Neural crest cell (in vitro differentiated cells): ENCODE measurements around the gene SCCPDH. TPM values are rescaled to one million over a fixed set of nuclear protein-coding genes. Genes with fewer than 3 reads are reported as not detected.
A peak's percentile ranks its signal among the peaks of the same experiment; 100 is the strongest.

Source experiments
- DNase-seq: peaks from one replicate; pipeline ENCODE4 v3.0.0; 2021; ENCODE audit warnings: low read depth, mixed read lengths, low spot score
- H3K27ac Mint-ChIP-seq: one replicate; pipeline ENCODE4 v1.8.0; 2021; ENCODE audit warnings: mild to moderate bottlenecking, mixed read lengths; ENCODE audit not compliant: unreplicated experiment
- H3K27me3 Mint-ChIP-seq: 2 replicates; pipeline ENCODE4 v1.8.0; 2021; ENCODE audit warnings: low read depth, mild to moderate bottlenecking, mixed read lengths
- H3K36me3 Mint-ChIP-seq: 2 replicates; pipeline ENCODE4 v1.8.0; 2021; ENCODE audit warnings: low read depth, mild to moderate bottlenecking, mixed read lengths
- H3K4me1 Mint-ChIP-seq: 2 replicates; pipeline ENCODE4 v1.8.0; 2021; ENCODE audit warnings: mixed read lengths
- H3K4me3 Mint-ChIP-seq: one replicate; pipeline ENCODE4 v1.8.0; 2021; ENCODE audit warnings: mild to moderate bottlenecking, mixed read lengths
- H3K9me3 Mint-ChIP-seq: 2 replicates; pipeline ENCODE4 v1.8.0; 2021; ENCODE audit warnings: mixed read lengths
- total RNA-seq: library from RNA; stranded (reverse); gene quantifications from 2 replicates; pipeline ENCODE4 v1.2.1, GENCODE V29; 2021
- TF ChIP-seq, protein P1 (sequence below): fragments of 200-600 bp; sonication (generic); conservative IDR thresholded peaks from 2 replicates; pipeline ENCODE4 v1.5.0; 2021; ENCODE audit warnings: antibody characterized with exemption, mild to moderate bottlenecking

The SCCPDH gene
- total RNA-seq, 1 donor from 2014 or later: 53.1 TPM

DNA sequence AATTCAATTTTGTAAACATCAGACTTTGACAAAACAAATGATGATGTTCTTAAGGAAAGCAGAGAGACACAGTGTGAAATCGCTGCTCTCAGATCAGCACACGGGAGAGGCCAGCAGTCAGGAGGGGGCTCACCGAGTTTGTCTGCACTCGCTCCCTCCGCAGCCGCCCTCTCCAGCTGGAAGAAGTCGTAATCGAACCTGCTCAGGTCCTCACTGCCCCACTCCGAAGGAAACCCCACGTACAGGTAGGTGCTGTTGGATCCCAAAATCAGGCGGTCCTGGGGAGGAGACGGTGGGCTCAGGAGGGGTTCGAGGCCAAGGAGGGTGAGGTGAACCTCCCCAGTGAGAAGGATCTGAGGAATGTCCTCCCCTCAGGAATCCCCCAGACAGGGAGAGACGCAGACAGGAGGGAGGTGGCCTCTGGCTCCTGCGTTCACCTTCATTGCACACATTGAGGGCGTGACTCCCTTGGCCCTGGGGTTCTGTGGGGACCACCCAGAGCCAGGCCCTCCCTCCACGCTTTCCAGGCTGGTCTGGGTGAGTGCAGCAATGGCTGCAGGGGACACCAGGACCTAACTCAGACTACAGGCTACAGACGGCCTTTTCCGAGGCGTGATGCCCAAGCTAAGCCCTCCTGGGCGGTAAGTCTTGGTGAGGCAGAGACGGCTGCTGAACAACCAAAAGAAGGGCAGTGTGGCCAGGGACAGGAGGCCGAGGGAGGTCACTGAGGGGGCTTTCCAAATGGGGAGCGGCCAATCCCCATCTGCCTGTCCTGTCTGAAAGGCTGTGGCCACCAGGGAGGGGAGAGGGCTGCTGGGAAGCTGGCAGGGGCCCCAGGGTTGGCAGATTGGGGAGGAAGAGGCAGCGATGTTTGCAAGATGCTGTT lies 65.5 kb downstream of the SCCPDH start:
- H3K4me1 Mint-ChIP-seq: peaks cover 28% of the 10 kb centered on the region
- DNase-seq: no peak
- TF ChIP-seq, protein P1, sequence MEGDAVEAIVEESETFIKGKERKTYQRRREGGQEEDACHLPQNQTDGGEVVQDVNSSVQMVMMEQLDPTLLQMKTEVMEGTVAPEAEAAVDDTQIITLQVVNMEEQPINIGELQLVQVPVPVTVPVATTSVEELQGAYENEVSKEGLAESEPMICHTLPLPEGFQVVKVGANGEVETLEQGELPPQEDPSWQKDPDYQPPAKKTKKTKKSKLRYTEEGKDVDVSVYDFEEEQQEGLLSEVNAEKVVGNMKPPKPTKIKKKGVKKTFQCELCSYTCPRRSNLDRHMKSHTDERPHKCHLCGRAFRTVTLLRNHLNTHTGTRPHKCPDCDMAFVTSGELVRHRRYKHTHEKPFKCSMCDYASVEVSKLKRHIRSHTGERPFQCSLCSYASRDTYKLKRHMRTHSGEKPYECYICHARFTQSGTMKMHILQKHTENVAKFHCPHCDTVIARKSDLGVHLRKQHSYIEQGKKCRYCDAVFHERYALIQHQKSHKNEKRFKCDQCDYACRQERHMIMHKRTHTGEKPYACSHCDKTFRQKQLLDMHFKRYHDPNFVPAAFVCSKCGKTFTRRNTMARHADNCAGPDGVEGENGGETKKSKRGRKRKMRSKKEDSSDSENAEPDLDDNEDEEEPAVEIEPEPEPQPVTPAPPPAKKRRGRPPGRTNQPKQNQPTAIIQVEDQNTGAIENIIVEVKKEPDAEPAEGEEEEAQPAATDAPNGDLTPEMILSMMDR: no peak
- H3K36me3 Mint-ChIP-seq: no peaks in the 10 kb centered on the region
- H3K4me3 Mint-ChIP-seq: no peak overlapping the region
- H3K27ac Mint-ChIP-seq: peak overlapping the region; percentile 67
- H3K9me3 Mint-ChIP-seq: no peaks in the 10 kb centered on the region
- no peaks in the 10 kb centered on the region for H3K27me3 Mint-ChIP-seq

DNA sequence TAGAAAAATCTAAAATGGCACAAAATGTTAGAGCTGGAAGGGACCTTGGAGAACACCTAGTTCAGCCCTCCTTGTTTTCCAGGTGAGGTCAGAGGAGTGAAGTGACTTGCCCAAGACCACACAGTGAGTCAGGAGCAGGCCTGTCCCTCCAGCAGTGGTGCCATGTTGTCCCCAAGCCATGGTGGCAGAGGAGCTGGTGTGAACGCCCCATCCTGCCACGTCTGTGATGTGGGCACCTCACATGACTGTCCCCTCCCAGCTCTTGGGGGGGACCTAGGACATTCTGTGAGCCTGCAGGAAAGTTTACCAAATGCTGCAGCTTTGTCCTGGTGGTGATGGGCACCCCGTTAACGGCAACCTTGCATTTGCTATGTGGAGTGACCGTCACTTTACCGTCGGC lies 66.2 kb downstream of the SCCPDH start:
- H3K27me3 Mint-ChIP-seq: no peaks in the 10 kb centered on the region

DNA sequence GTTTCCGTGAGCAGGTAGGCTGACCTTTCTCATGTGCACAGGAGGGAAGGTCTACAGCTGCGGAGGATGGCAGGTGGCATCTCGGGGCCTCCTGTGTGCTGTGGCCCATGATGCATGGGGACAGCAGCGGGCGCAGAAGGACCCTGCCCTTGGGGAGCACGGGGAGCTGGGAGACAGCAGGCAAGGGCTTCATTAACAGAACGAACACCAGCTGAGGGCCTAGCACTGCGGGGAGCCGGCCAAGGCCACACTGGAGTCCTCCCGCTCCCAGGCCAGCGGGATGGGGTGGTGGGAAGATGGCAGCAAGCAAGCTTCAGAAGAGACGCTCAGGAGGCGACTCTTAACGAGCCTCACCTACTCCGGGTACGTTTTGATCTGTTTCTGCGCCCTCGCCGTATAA lies 66.6 kb downstream of the SCCPDH start:
- H3K4me1 Mint-ChIP-seq: peaks cover 30% of the 10 kb centered on the region
- no peak overlapping the region for H3K4me3 Mint-ChIP-seq
- TF ChIP-seq, protein P1: no peak
- H3K27ac Mint-ChIP-seq: no peak overlapping the region
- no peak for DNase-seq
- H3K27me3 Mint-ChIP-seq: no peaks in the 10 kb centered on the region
- H3K9me3 Mint-ChIP-seq: no peaks in the 10 kb centered on the region
- H3K36me3 Mint-ChIP-seq: no peaks in the 10 kb centered on the region

More for the DNA sequence above, 66.2 kb downstream of the SCCPDH start:
- Mint-ChIP-seq H3K36me3 (no peaks in the 10 kb centered on the region), H3K4me3 (no peak overlapping the region), H3K27ac (no peak overlapping the region), H3K4me1 (peaks cover 30% of the 10 kb centered on the region), H3K9me3 (no peaks in the 10 kb centered on the region)
- no peak for DNase-seq
- TF ChIP-seq, protein P1: no peak

DNA sequence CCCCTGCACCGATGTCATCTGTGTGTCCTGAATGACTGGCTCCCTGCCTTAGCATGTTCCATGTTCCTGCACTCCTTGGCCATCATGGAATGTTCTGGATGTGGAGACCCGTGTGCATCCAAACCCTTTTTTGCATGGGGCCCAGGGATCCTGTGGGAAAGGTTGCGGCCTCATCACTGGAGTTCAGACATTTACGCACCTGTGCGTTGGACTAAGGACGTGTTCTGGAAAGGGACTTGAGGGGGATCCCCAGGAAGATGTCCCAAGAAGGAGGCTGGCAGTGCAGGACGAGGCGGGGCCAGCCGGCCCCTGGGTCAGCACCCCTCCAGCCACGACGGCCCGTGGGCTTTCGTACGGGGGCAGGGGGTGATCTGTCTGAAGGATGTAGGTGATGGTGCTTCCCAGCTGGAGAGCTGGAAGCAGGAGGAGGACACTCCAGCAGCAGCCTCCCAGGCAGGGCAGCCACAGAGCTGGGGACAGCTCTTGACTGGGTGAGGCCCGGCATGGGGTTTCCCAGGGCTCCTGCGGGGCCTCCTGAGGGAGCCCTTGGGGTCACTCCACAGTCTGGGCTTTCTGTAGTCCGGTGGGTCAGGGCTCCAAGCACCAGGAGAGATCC lies 67.2 kb downstream of the SCCPDH start:
- peaks cover 30% of the 10 kb centered on the region for H3K4me1 Mint-ChIP-seq
- no peaks in the 10 kb centered on the region for H3K27me3 Mint-ChIP-seq
- no peak for DNase-seq
- TF ChIP-seq, protein P1: no peak
- no peak overlapping the region for H3K27ac Mint-ChIP-seq
- H3K4me3 Mint-ChIP-seq: no peak overlapping the region
- no peaks in the 10 kb centered on the region for H3K9me3 Mint-ChIP-seq
- no peaks in the 10 kb centered on the region for H3K36me3 Mint-ChIP-seq

DNA sequence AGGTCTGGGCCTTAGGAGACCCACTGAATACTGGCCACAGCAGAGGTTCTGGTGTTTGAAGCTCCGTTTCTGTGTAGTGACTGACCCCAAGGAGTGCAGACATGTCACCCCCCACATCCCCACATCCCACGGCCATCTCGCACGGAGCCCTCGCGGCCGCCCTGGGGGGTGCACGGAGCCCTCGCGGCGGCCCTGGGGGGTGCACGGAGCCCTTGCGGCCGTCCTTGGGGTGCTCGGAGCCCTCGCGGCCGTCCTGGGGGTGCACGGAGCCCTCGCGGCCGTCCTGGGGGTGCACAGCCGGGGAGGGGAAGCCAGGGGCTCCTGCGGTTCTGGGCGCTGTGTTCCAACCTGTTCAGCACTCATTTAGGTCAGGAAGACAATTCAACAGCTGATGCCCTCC lies 68.4 kb downstream of the SCCPDH start:
- Mint-ChIP-seq H3K4me1 (peaks cover 30% of the 10 kb centered on the region), H3K27ac (no peak overlapping the region), H3K4me3 (no peak overlapping the region), H3K9me3 (no peaks in the 10 kb centered on the region), H3K36me3 (no peaks in the 10 kb centered on the region), H3K27me3 (no peaks in the 10 kb centered on the region)
- DNase-seq: no peak
- TF ChIP-seq, protein P1: no peak
